Measurements from ENCODE around the gene DNASE1L1.
A peak's percentile ranks its signal among the peaks of the same experiment; 100 is the strongest.

The DNASE1L1 gene

GRCh38 chrX:154383359-154384283, 25.4 kb downstream of the DNASE1L1 start:
- no peak for DNase-seq (ENCODE audit: low read depth in 1 of 2, low spot score in 1 of 2)

- no peak for DNase-seq (ENCODE audit: low read depth in 1 of 2, low spot score in 1 of 2)
Measured at GRCh38 chrX:154382483-154383069, 26.5 kb downstream of the DNASE1L1 start.

- no peak for DNase-seq (ENCODE audit: low read depth in 1 of 2, low spot score in 1 of 2)
Measured at GRCh38 chrX:154381271-154381670, 27.8 kb downstream of the DNASE1L1 start.

- DNase-seq (ENCODE audit: low read depth in 1 of 2, low spot score in 1 of 2), result no peak
Measured at GRCh38 chrX:154380787-154381186, 28.3 kb downstream of the DNASE1L1 start.

GRCh38 chrX:154380153-154380552, 28.9 kb downstream of the DNASE1L1 start:
- DNase-seq (ENCODE audit: low read depth in 1 of 2, low spot score in 1 of 2), result no peak

- DNase-seq (ENCODE audit: low read depth in 1 of 2, low spot score in 1 of 2), result no peak
Measured at GRCh38 chrX:154379569-154379951, 29.5 kb downstream of the DNASE1L1 start.

GRCh38 chrX:154378799-154379568, 30.1 kb downstream of the DNASE1L1 start, which contains the start of gene EMD:
TSS of gene EMD (plus strand) at chrX:154379295. CDS start at chrX:154379485, 190 bp downstream.
- peak; percentile 90 to 92 for DNase-seq (ENCODE audit: low read depth in 1 of 2, low spot score in 1 of 2)

GRCh38 chrX:154378059-154378798, 30.8 kb downstream of the DNASE1L1 start:
- DNase-seq (ENCODE audit: low read depth in 1 of 2, low spot score in 1 of 2), result peak; percentile 21 to 89

- DNase-seq (ENCODE audit: low read depth in 1 of 2, low spot score in 1 of 2), result no peak
Measured at GRCh38 chrX:154376774-154377173, 32.3 kb downstream of the DNASE1L1 start.

GRCh38 chrX:154375156-154375504, 33.9 kb downstream of the DNASE1L1 start:
- no peak for DNase-seq (ENCODE audit: low read depth in 1 of 2, low spot score in 1 of 2)

GRCh38 chrX:154374313-154375155, 34.5 kb downstream of the DNASE1L1 start, which contains the start of gene FLNA:
TSS of gene FLNA (minus strand) at chrX:154374634. CDS start at chrX:154371245, 3,389 bp downstream.
- no peak for DNase-seq (ENCODE audit: low read depth in 1 of 2, low spot score in 1 of 2)

GRCh38 chrX:154373340-154374306, 35.4 kb downstream of the DNASE1L1 start:
- DNase-seq (ENCODE audit: low read depth in 1 of 2, low spot score in 1 of 2), result no peak

GRCh38 chrX:154372612-154373022, 36.4 kb downstream of the DNASE1L1 start:
- DNase-seq (ENCODE audit: low read depth in 1 of 2, low spot score in 1 of 2), result no peak

GRCh38 chrX:154371789-154372300, 37.2 kb downstream of the DNASE1L1 start:
- DNase-seq (ENCODE audit: low read depth in 1 of 2, low spot score in 1 of 2), result no peak

- peak; percentile 86 for DNase-seq (ENCODE audit: low read depth in 1 of 2, low spot score in 1 of 2)
Measured at GRCh38 chrX:154371017-154371788, 37.9 kb downstream of the DNASE1L1 start.

GRCh38 chrX:154370300-154371016, 38.6 kb downstream of the DNASE1L1 start:
- DNase-seq (ENCODE audit: low read depth in 1 of 2, low spot score in 1 of 2), result no peak
